ENCODE measurements around the gene CBFA2T2. TPM values are rescaled to one million over a fixed set of nuclear protein-coding genes. Genes with fewer than 3 reads are reported as not detected.

CBFA2T2 gene
- total and polyA plus RNA-seq, 10 of the 15 experiments (the other 5 are each of a cell fraction or from before 2014, with no cell fraction given), result 0.61 to 8.6 (median 5.5) TPM

- ChIA-PET SMC1A (ENCODE audit: uncharacterized antibody, unreplicated experiment) (interaction anchor here (0.6 kb wide), 1 partner anchor 39 kb away, joined by 3 read pairs; no protein-coding TSS in a partner anchor), CTCF (interaction anchor here (1.1 to 1.2 kb wide), 2 partner anchors 48 to 214 kb away, joined by 3 read pairs; partner anchors contain the start of gene PXMP4), POLR2A (interaction anchor here (0.6 to 1.2 kb wide), 4 partner anchors 14 to 76 kb away, joined by 3 to 5 read pairs (median 3); no protein-coding TSS in a partner anchor), RAD21 (ENCODE audit: unreplicated experiment) (no interaction called here)
- Histone ChIP-seq H3K79me2 (ENCODE audit: control insufficient read depth, insufficient read depth, low read length) (peaks cover 2% of the 10 kb centered on the region), H3K27ac (ENCODE audit: control insufficient read depth, insufficient read depth) (no peak overlapping the region), H3K27me3 (replicated peaks in 1 of 2; ENCODE audit: control insufficient read depth in 2 of 2, insufficient read depth in 2 of 2, low read length in 1 of 2) (no peaks in the 10 kb centered on the region), H3K4me2 (ENCODE audit: control insufficient read depth, insufficient read depth) (no peak overlapping the region), H4K20me1 (ENCODE audit: control insufficient read depth, insufficient read depth) (peaks cover 4% of the 10 kb centered on the region; the same call in 1 of the 2 replicates), H3K9ac (ENCODE audit: control insufficient read depth, insufficient read depth, low read length) (no peak overlapping the region), H3K4me3 (no peak overlapping the region), H2AFZ (ENCODE audit: control insufficient read depth, low read depth, low read length) (no peak overlapping the region), H3K9me3 (replicated peaks; ENCODE audit: control insufficient read depth, insufficient read depth, low read length) (no peaks in the 10 kb centered on the region), H3K36me3 (ENCODE audit: control insufficient read depth in 2 of 2, insufficient read depth in 2 of 2, low read length in 1 of 2) (no peaks in the 10 kb centered on the region), H3K4me1 (ENCODE audit: control insufficient read depth, insufficient read depth, low read length) (peaks cover 17% of the 10 kb centered on the region)
- in situ Hi-C loops (cut with MboI) (no loop called here), intact Hi-C loops (cut with micrococcal nuclease; ENCODE audit: unreplicated experiment) (no loop called here)
- WGBS (ENCODE audit: insufficient coverage, insufficient replicate concordance, low lambda C conversion rate, missing lambda C conversion rate), result 83% methylated on average over 8 of the region's 8 CpGs
- no peak for TF ChIP-seq POLR2A (IDR thresholded peaks at IDR 0.05; ENCODE audit: low read depth, low read length)
- no peak for TF ChIP-seq SIN3A (IDR thresholded peaks at IDR 0.05; ENCODE audit: low read depth, low read length)
- TF ChIP-seq PAX8 (IDR thresholded peaks at IDR 0.05), result no peak
- TF ChIP-seq RELB (IDR thresholded peaks at IDR 0.05; ENCODE audit: low read depth), result no peak
- TF ChIP-seq IRF5 (IDR thresholded peaks at IDR 0.05; ENCODE audit: borderline replicate concordance), result no peak
- TF ChIP-seq KLF5 (IDR thresholded peaks at IDR 0.05; ENCODE audit: partially characterized antibody), result no peak
- no peak for TF ChIP-seq SPI1 (IDR thresholded peaks at IDR 0.05; ENCODE audit: borderline replicate concordance, insufficient read depth, low read depth, low read length)
- TF ChIP-seq TBL1XR1 (IDR thresholded peaks at IDR 0.05; ENCODE audit: low read depth, low read length), result no peak
- TF ChIP-seq SMAD1 (IDR thresholded peaks at IDR 0.05; ENCODE audit: low read depth, partially characterized antibody), result no peak
- TF ChIP-seq RELA (IDR thresholded peaks at IDR 0.05; ENCODE audit: borderline replicate concordance, partially characterized antibody), result no peak
- TF ChIP-seq SRF (IDR thresholded peaks at IDR 0.05; ENCODE audit: low read depth in 2 of 2, low read length in 2 of 2), result no peak
- no peak for TF ChIP-seq JUNB (IDR thresholded peaks at IDR 0.05)
- TF ChIP-seq ZNF384 (IDR thresholded peaks at IDR 0.05; ENCODE audit: borderline replicate concordance, low read depth, low read length), result no peak
- no peak for TF ChIP-seq IKZF1 (conservative IDR thresholded peaks at IDR 0.05)
- no peak for TF ChIP-seq NFIC (IDR thresholded peaks at IDR 0.05; ENCODE audit: low read depth, low read length)
- no peak for DNase-seq (ENCODE audit: low read depth, low spot score)
- no peak for ATAC-seq
- no peak for FAIRE-seq
- BruUV-seq (replicated peaks), result TSS peak; percentile 58
Observed at GRCh38 chr20:33671573-33672288, 181.8 kb downstream of the CBFA2T2 start.
